Mesenchymal stem cell (in vitro differentiated cells and primary cell): ENCODE measurements around the gene APOA5.

ENCODE experiments used
- DNase-seq: peaks from one replicate; pipeline ENCODE4 v3.0.0-alpha.2; 2013
- H2AFZ ChIP-seq: one replicate; pipeline ENCODE4 v1.6.1; 2013; ENCODE audit warnings: low read depth, mild to moderate bottlenecking, control low read depth, inconsistent platforms, low read length, moderate library complexity
- H2AK5ac ChIP-seq: 2 replicates; pipeline ENCODE4 v1.6.1; 2013; ENCODE audit warnings: low read length, moderate library complexity, mild to moderate bottlenecking, inconsistent platforms; ENCODE audit not compliant: severe bottlenecking
- H2BK120ac ChIP-seq: one replicate; pipeline ENCODE4 v1.6.1; 2013; ENCODE audit warnings: low read depth, mild to moderate bottlenecking, inconsistent platforms, low read length, moderate library complexity
- H2BK12ac ChIP-seq, 2 experiments: one replicate each; pipeline ENCODE4 v1.6.1; 2013; ENCODE audit warnings: inconsistent platforms in 2 of 2, low read length in 2 of 2, mild to moderate bottlenecking in 2 of 2, moderate library complexity in 2 of 2, control low read depth in 1 of 2
- H2BK15ac ChIP-seq: one replicate; pipeline ENCODE4 v1.6.1; 2013; ENCODE audit warnings: mild to moderate bottlenecking, low read depth, inconsistent platforms; ENCODE audit not compliant: poor library complexity, severe bottlenecking
- H2BK5ac ChIP-seq: 2 replicates; pipeline ENCODE4 v1.6.1; 2013; ENCODE audit warnings: low read depth, mild to moderate bottlenecking, low read length, control low read depth, inconsistent platforms; ENCODE audit not compliant: poor library complexity, severe bottlenecking
- H3K14ac ChIP-seq, 2 experiments: one replicate each; pipeline ENCODE4 v1.6.1; 2013; ENCODE audit warnings: inconsistent platforms in 2 of 2, low read length in 2 of 2, control low read depth in 1 of 2, mild to moderate bottlenecking in 1 of 2, moderate library complexity in 1 of 2
- H3K18ac ChIP-seq, 2 experiments: one replicate each; pipeline ENCODE4 v1.6.1; 2013; ENCODE audit warnings: inconsistent platforms in 2 of 2, low read length in 2 of 2, control low read depth in 1 of 2, low read depth in 1 of 2, mild to moderate bottlenecking in 1 of 2
- H3K23ac ChIP-seq, 2 experiments: one replicate each; pipeline ENCODE4 v1.6.1; 2013; ENCODE audit warnings: inconsistent platforms in 2 of 2, low read length in 2 of 2, mild to moderate bottlenecking in 2 of 2, moderate library complexity in 2 of 2, control low read depth in 1 of 2
- H3K27ac ChIP-seq: 2 replicates; pipeline ENCODE4 v1.5.1; 2013; ENCODE audit warnings: mild to moderate bottlenecking, moderate library complexity, low read length, control low read depth, inconsistent platforms; ENCODE audit not compliant: poor library complexity, severe bottlenecking
- H3K27me3 ChIP-seq, 2 experiments: 2 replicates each; pipeline versions ENCODE4 v1.6.1 to v1.7.0; 2013; ENCODE audit warnings: low read length in 2 of 2, mild to moderate bottlenecking in 2 of 2, moderate library complexity in 2 of 2, control low read depth in 1 of 2, inconsistent platforms in 1 of 2; ENCODE audit not compliant: control insufficient read depth in 1 of 2, insufficient read depth in 1 of 2
- H3K36me3 ChIP-seq, 2 experiments: 2 replicates each; pipeline versions ENCODE4 v1.6.1 to v1.7.0; 2013; ENCODE audit warnings: low read length in 2 of 2, control low read depth in 1 of 2, inconsistent platforms in 1 of 2, low read depth in 1 of 2, mild to moderate bottlenecking in 1 of 2; ENCODE audit not compliant: insufficient read depth in 2 of 2, control insufficient read depth in 1 of 2
- H3K4ac ChIP-seq, 2 experiments: one replicate each; pipeline ENCODE4 v1.6.1; 2013; ENCODE audit warnings: inconsistent platforms in 2 of 2, low read length in 2 of 2, mild to moderate bottlenecking in 2 of 2, moderate library complexity in 2 of 2, control low read depth in 1 of 2, low read depth in 1 of 2
- H3K4me1 ChIP-seq: 2 replicates; pipeline ENCODE4 v1.6.1; 2013; ENCODE audit warnings: low read depth, low read length, control low read depth; ENCODE audit not compliant: control insufficient read depth, insufficient read depth
- H3K4me2 ChIP-seq: 2 replicates; pipeline ENCODE4 v1.6.1; 2013; ENCODE audit warnings: low read length, mild to moderate bottlenecking, inconsistent platforms; ENCODE audit not compliant: poor library complexity, severe bottlenecking
- H3K4me3 ChIP-seq, 2 experiments: 2 replicates each; pipeline versions ENCODE4 v1.5.1 to v1.7.0; 2013; ENCODE audit warnings: low read length in 2 of 2, mild to moderate bottlenecking in 2 of 2, control low read depth in 1 of 2, low read depth in 1 of 2; ENCODE audit not compliant: insufficient read depth in 1 of 2
- H3K79me1 ChIP-seq: replicated peaks from 2 replicates; pipeline ENCODE4 v1.6.1; 2013; ENCODE audit warnings: mild to moderate bottlenecking, control low read depth, low read length, inconsistent platforms; ENCODE audit not compliant: poor library complexity, severe bottlenecking
- H3K9ac ChIP-seq: 2 replicates; pipeline ENCODE4 v1.7.0; 2013; ENCODE audit warnings: mild to moderate bottlenecking, low read length, moderate library complexity
- H3K9me3 ChIP-seq: 2 replicates; pipeline ENCODE4 v1.7.0; 2013; ENCODE audit warnings: mild to moderate bottlenecking, low read length; ENCODE audit not compliant: control insufficient read depth
- H4K8ac ChIP-seq: one replicate; pipeline ENCODE4 v1.6.1; 2013; ENCODE audit warnings: inconsistent platforms, mild to moderate bottlenecking, low read length, moderate library complexity
- H4K91ac ChIP-seq: one replicate; pipeline ENCODE4 v1.6.1; 2013; ENCODE audit warnings: mild to moderate bottlenecking, low read length, inconsistent platforms
- WGBS: methylation state at CpG from one replicate; pipeline ENCODE4 v1.1.7; 2013; ENCODE audit warnings: mixed read lengths; 5-methylcytosine and 5-hydroxymethylcytosine counted together

APOA5 gene

DNA sequence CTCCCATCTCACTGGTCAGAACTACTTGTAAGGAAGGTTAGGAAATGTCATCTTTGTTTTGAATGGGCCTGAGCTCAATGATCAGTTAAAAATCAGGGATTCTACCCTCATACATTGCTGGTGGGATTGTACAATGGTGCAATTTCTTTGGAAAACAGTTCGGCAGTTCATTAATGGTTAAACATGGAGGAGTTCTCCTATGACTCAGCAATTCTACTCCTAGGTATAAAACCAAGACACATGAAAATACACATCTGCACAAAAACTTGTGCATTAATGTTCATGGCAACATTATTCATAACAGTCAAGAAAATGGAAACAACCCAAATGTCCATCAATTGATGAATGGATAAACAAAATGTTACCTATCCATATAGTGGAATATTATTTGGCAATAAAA is 4.9 kb upstream of the APOA5 start:
- no peak overlapping the region for H3K18ac ChIP-seq
- no peak overlapping the region for H2AK5ac ChIP-seq
- no peak overlapping the region for H3K9ac ChIP-seq
- H3K27ac ChIP-seq = no peak overlapping the region
- 100% methylated on average over 1 of the region's 1 CpG for WGBS
- H2BK12ac ChIP-seq = no peak overlapping the region
- H3K14ac ChIP-seq = no peak overlapping the region
- H3K9me3 ChIP-seq = no peaks in the 10 kb centered on the region
- no peak overlapping the region for H3K4me2 ChIP-seq
- H3K4ac ChIP-seq = no peak overlapping the region
- peaks cover 2% of the 10 kb centered on the region for H3K4me1 ChIP-seq
- H3K4me3 ChIP-seq = no peak overlapping the region
- no peak for DNase-seq
- H2BK120ac ChIP-seq = no peak overlapping the region
- H4K8ac ChIP-seq = no peak overlapping the region
- no peak overlapping the region for H4K91ac ChIP-seq
- no peak overlapping the region for H2BK5ac ChIP-seq
- H3K27me3 ChIP-seq = no peaks in the 10 kb centered on the region
- H2AFZ ChIP-seq = no peak overlapping the region
- H3K36me3 ChIP-seq = no peaks in the 10 kb centered on the region
- H3K79me1 ChIP-seq = no peaks in the 10 kb centered on the region
- H3K23ac ChIP-seq = no peak overlapping the region
- H2BK15ac ChIP-seq = no peak overlapping the region

DNA sequence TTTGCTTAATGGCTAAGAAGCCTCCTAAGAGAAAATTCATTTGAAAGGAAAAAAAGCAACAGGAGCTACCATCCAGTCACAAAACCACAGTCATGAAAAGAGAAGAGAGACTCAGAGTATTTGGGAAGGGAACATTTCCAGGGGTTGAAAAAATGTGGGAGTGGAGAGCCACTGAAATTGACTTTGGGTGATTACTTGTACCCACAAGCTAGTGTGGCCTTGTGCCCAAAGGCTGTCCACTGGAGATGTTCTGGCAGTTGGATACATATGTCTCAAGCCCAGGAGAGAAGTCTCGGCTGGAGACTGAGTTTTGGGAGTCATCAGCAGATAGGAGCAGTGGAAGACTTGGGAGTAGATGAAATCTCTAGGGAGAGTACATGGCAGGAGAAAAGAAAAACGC is 3.2 kb upstream of the APOA5 start:
- Histone ChIP-seq H3K36me3 (no peaks in the 10 kb centered on the region), H3K23ac (no peak overlapping the region)

GRCh38 chr11:116793772-116794097 is 2.1 kb upstream of the APOA5 start:
- H3K4me3 ChIP-seq = no peak overlapping the region
- H3K9ac ChIP-seq = no peak overlapping the region
- no peaks in the 10 kb centered on the region for H3K9me3 ChIP-seq
- H4K91ac ChIP-seq = no peak overlapping the region
- H2AFZ ChIP-seq = no peak overlapping the region
- no peak overlapping the region for H3K4ac ChIP-seq
- no peak for DNase-seq
- H3K4me1 ChIP-seq = peaks cover 10% of the 10 kb centered on the region
- no peak overlapping the region for H2BK15ac ChIP-seq
- no peaks in the 10 kb centered on the region for H3K27me3 ChIP-seq
- no peak overlapping the region for H3K27ac ChIP-seq
- no peak overlapping the region for H2BK12ac ChIP-seq
- H3K23ac ChIP-seq = no peak overlapping the region
- no CpG with 5 or more reads among the region's 1 CpG for WGBS
- no peak overlapping the region for H2BK120ac ChIP-seq
- no peak overlapping the region for H2AK5ac ChIP-seq
- no peak overlapping the region for H3K18ac ChIP-seq
- no peak overlapping the region for H2BK5ac ChIP-seq
- no peak overlapping the region for H3K4me2 ChIP-seq
- no peak overlapping the region for H4K8ac ChIP-seq
- H3K79me1 ChIP-seq = no peaks in the 10 kb centered on the region
- H3K14ac ChIP-seq = no peak overlapping the region
- H3K36me3 ChIP-seq = no peaks in the 10 kb centered on the region

More for the DNA sequence above, 3.2 kb upstream of the APOA5 start:
- Histone ChIP-seq H3K4me2 (no peak overlapping the region), H3K27ac (no peak overlapping the region), H4K91ac (no peak overlapping the region), H3K9me3 (no peaks in the 10 kb centered on the region), H3K27me3 (no peaks in the 10 kb centered on the region), H2BK12ac (no peak overlapping the region), H2BK120ac (no peak overlapping the region), H2BK5ac (no peak overlapping the region), H3K79me1 (no peaks in the 10 kb centered on the region), H3K4me1 (peaks cover 7% of the 10 kb centered on the region), H3K4ac (no peak overlapping the region), H2AFZ (no peak overlapping the region), H2AK5ac (no peak overlapping the region), H3K14ac (no peak overlapping the region), H3K9ac (no peak overlapping the region), H3K18ac (no peak overlapping the region), H3K4me3 (no peak overlapping the region), H2BK15ac (no peak overlapping the region), H4K8ac (no peak overlapping the region)
- no peak for DNase-seq
- WGBS = 78% methylated on average over 2 of the region's 2 CpGs

GRCh38 chr11:116792869-116793771 is 1.4 kb upstream of the APOA5 start:
- H2BK15ac ChIP-seq = no peak overlapping the region
- H3K4me3 ChIP-seq = peak overlapping the region in 1 of 2 experiments; percentile 5
- H2AFZ ChIP-seq = no peak overlapping the region
- H3K27me3 ChIP-seq = no peaks in the 10 kb centered on the region
- peak overlapping the region; percentile 6 for H2AK5ac ChIP-seq
- no peak overlapping the region for H4K91ac ChIP-seq
- no peak overlapping the region for H3K4ac ChIP-seq
- peaks cover 13% of the 10 kb centered on the region for H3K4me1 ChIP-seq
- H4K8ac ChIP-seq = no peak overlapping the region
- peak; percentile 40 for DNase-seq
- H3K23ac ChIP-seq = no peak overlapping the region
- peaks cover 3% of the 10 kb centered on the region for H3K79me1 ChIP-seq
- no peaks in the 10 kb centered on the region for H3K36me3 ChIP-seq
- no peak overlapping the region for H3K18ac ChIP-seq
- no peaks in the 10 kb centered on the region for H3K9me3 ChIP-seq
- H3K9ac ChIP-seq = peak overlapping the region; percentile 0
- WGBS = 89% methylated on average over 5 of the region's 8 CpGs
- H3K4me2 ChIP-seq = no peak overlapping the region
- H2BK12ac ChIP-seq = no peak overlapping the region
- H3K27ac ChIP-seq = no peak overlapping the region
- no peak overlapping the region for H3K14ac ChIP-seq
- H2BK5ac ChIP-seq = no peak overlapping the region
- H2BK120ac ChIP-seq = no peak overlapping the region
